Common myeloid progenitor, CD34-positive (primary cell): ENCODE measurements around the gene FAM107A.

Experiments
- CTCF ChIA-PET: fragments of 350-600 bp; sonication (Branson Sonifier 250); formaldehyde crosslinking; loops from one replicate; lab custom pipeline; 2021; ENCODE audit warnings: antibody characterized with exemption; lab: Charles Lee
- POLR2A ChIA-PET: fragments of 350-600 bp; sonication (Branson Sonifier 250); formaldehyde crosslinking; loops from one replicate; lab custom pipeline; 2021; ENCODE audit warnings: antibody characterized with exemption; lab: Charles Lee
- DNase-seq, 3 donors: peaks; one replicate each; pipeline versions ENCODE4 v3.0.0 to v3.0.0-alpha.2; 2013
- H3K27ac ChIP-seq, 2 experiments: 1 replicate in 1 of 2; 2 replicates in 1 of 2; pipeline ENCODE4 v1.7.0; 2013; ENCODE audit warnings: inconsistent platforms in 2 of 2, low read length in 2 of 2, mild to moderate bottlenecking in 2 of 2, low read depth in 1 of 2, moderate library complexity in 1 of 2; ENCODE audit not compliant: severe bottlenecking in 2 of 2, insufficient read depth in 1 of 2, poor library complexity in 1 of 2
- H3K27me3 ChIP-seq, 5 experiments: replicated peaks in 2 of 5; 1 replicate in 3 of 5; 2 replicates in 2 of 5; pipeline versions ENCODE4 v1.6.1 to v1.7.0; 2013; ENCODE audit warnings: low read length in 4 of 5, mild to moderate bottlenecking in 2 of 5, moderate library complexity in 2 of 5, inconsistent platforms in 1 of 5; ENCODE audit not compliant: insufficient read depth in 5 of 5, control insufficient read depth in 4 of 5
- H3K36me3 ChIP-seq, 4 experiments: 1 replicate in 2 of 4; 2 replicates in 2 of 4; pipeline versions ENCODE4 v1.6.1 to v1.7.0; 2013; ENCODE audit warnings: low read length in 3 of 4, control low read depth in 1 of 4, mild to moderate bottlenecking in 1 of 4; ENCODE audit not compliant: control insufficient read depth in 4 of 4, insufficient read depth in 4 of 4
- H3K4me1 ChIP-seq, 4 experiments: 1 replicate in 3 of 4; 2 replicates in 1 of 4; pipeline versions ENCODE4 v1.6.1 to v1.7.1; 2013; ENCODE audit warnings: low read length in 3 of 4, mild to moderate bottlenecking in 3 of 4, control low read depth in 1 of 4, inconsistent platforms in 1 of 4, moderate library complexity in 1 of 4; ENCODE audit not compliant: control insufficient read depth in 4 of 4, insufficient read depth in 4 of 4; ENCODE audit errors: control extremely low read depth in 1 of 4
- H3K4me3 ChIP-seq, 7 experiments: 1 replicate in 4 of 7; 2 replicates in 3 of 7; pipeline versions ENCODE4 v1.5.1 to v1.7.0; 2013; ENCODE audit warnings: mild to moderate bottlenecking in 7 of 7, low read length in 6 of 7, moderate library complexity in 6 of 7, inconsistent platforms in 2 of 7, low read depth in 2 of 7, control low read depth in 1 of 7; ENCODE audit not compliant: insufficient read depth in 4 of 7, control insufficient read depth in 1 of 7; ENCODE audit errors: extremely low read depth in 1 of 7
- H3K9me3 ChIP-seq, 5 experiments: 1 replicate in 4 of 5; 2 replicates in 1 of 5; pipeline versions ENCODE4 v1.6.1 to v1.7.1; 2013; ENCODE audit warnings: low read length in 4 of 5, mild to moderate bottlenecking in 2 of 5, inconsistent platforms in 1 of 5, low read depth in 1 of 5, moderate library complexity in 1 of 5; ENCODE audit not compliant: control insufficient read depth in 4 of 5, insufficient read depth in 2 of 5; ENCODE audit errors: control extremely low read depth in 1 of 5
- WGBS: methylation state at CpG from one replicate; pipeline ENCODE4 v1.1.5; 2013; ENCODE audit not compliant: insufficient coverage; 5-methylcytosine and 5-hydroxymethylcytosine counted together

The FAM107A gene

GRCh38 chr3:58526515-58526957 lies 50.7 kb downstream of the FAM107A start:
- POLR2A ChIA-PET: no interaction called here
- Histone ChIP-seq H3K4me1 (peaks cover 0 to 18% (median 16%) of the 10 kb centered on the region in 4 experiments), H3K4me3 (no peak overlapping the region), H3K27ac (no peak overlapping the region), H3K36me3 (peaks cover 0 to 19% (median 5%) of the 10 kb centered on the region in 4 experiments), H3K9me3 (no peaks in the 10 kb centered on the region), H3K27me3 (no peaks in the 10 kb centered on the region)
- CTCF ChIA-PET: interaction anchor here (0.7 to 1.5 kb wide), 3 partner anchors 9 to 14 kb away, joined by 3 read pairs; no protein-coding TSS in a partner anchor
- DNase-seq: peak in 2 of 3 donors; percentile 43 to 52
- 92% methylated on average over 7 of the region's 7 CpGs for WGBS

GRCh38 chr3:58524326-58524888 lies 52.8 kb downstream of the FAM107A start:
- POLR2A ChIA-PET: no interaction called here

GRCh38 chr3:58522759-58523425 lies 54.3 kb downstream of the FAM107A start:
- no peak overlapping the region for H3K27ac ChIP-seq
- DNase-seq: peak in 1 of 3 donors; percentile 27
- H3K4me1 ChIP-seq: peaks cover 0 to 11% (median under 1%) of the 10 kb centered on the region in 4 experiments
- CTCF ChIA-PET: interaction anchor here (1.4 to 4.4 kb wide), 2 partner anchors 9 kb away, joined by 5 to 24 read pairs; no protein-coding TSS in a partner anchor
- no peaks in the 10 kb centered on the region for H3K9me3 ChIP-seq
- no peak overlapping the region for H3K4me3 ChIP-seq
- H3K36me3 ChIP-seq: peaks cover 0 to 19% (median 4%) of the 10 kb centered on the region in 4 experiments
- no peaks in the 10 kb centered on the region for H3K27me3 ChIP-seq
- POLR2A ChIA-PET: no interaction called here
- 93% methylated on average over 3 of the region's 5 CpGs for WGBS

More at GRCh38 chr3:58524326-58524888, 52.8 kb downstream of the FAM107A start:
- DNase-seq: no peak
- no peak overlapping the region for H3K27ac ChIP-seq
- H3K4me3 ChIP-seq: no peak overlapping the region
- peaks cover 0 to 19% (median 4%) of the 10 kb centered on the region in 4 experiments for H3K36me3 ChIP-seq
- H3K27me3 ChIP-seq: no peaks in the 10 kb centered on the region
- 100% methylated on average over 8 of the region's 11 CpGs for WGBS
- peaks cover 0 to 19% (median 14%) of the 10 kb centered on the region in 4 experiments for H3K4me1 ChIP-seq
- H3K9me3 ChIP-seq: no peaks in the 10 kb centered on the region
- CTCF ChIA-PET: interaction anchor here (1.0 to 1.9 kb wide), 5 partner anchors 10 to 218 kb away, joined by 3 to 9 read pairs (median 6); partner anchors contain the start of genes HTD2, KCTD6 and RPP14

GRCh38 chr3:58521917-58522631 lies 55.1 kb downstream of the FAM107A start:
- Histone ChIP-seq H3K4me3 (no peak overlapping the region), H3K4me1 (peaks cover 0 to 11% (median 0%) of the 10 kb centered on the region in 4 experiments), H3K9me3 (no peaks in the 10 kb centered on the region), H3K36me3 (peaks cover 0 to 22% (median 4%) of the 10 kb centered on the region in 4 experiments), H3K27ac (no peak overlapping the region), H3K27me3 (no peaks in the 10 kb centered on the region)
- no peak for DNase-seq
- CTCF ChIA-PET: interaction anchor here (1.4 to 4.4 kb wide), 2 partner anchors 9 kb away, joined by 5 to 24 read pairs; no protein-coding TSS in a partner anchor
- POLR2A ChIA-PET: no interaction called here
- 98% methylated on average over 9 of the region's 10 CpGs for WGBS

GRCh38 chr3:58521336-58521670 lies 55.9 kb downstream of the FAM107A start:
- peaks cover 0 to 27% (median 2%) of the 10 kb centered on the region in 4 experiments for H3K36me3 ChIP-seq
- H3K9me3 ChIP-seq: no peaks in the 10 kb centered on the region
- no peak overlapping the region for H3K4me3 ChIP-seq
- DNase-seq: no peak
- H3K27me3 ChIP-seq: no peaks in the 10 kb centered on the region
- no peak overlapping the region for H3K27ac ChIP-seq
- CTCF ChIA-PET: interaction anchor here (1.4 to 4.4 kb wide), 3 partner anchors 8 to 10 kb away, joined by 4 to 24 read pairs (median 5); no protein-coding TSS in a partner anchor
- POLR2A ChIA-PET: no interaction called here
- peaks cover 0 to 7% (median 0%) of the 10 kb centered on the region in 4 experiments for H3K4me1 ChIP-seq
- 98% methylated on average over 3 of the region's 3 CpGs for WGBS

- no peak overlapping the region for H3K4me3 ChIP-seq
- WGBS: 90% methylated on average over 5 of the region's 8 CpGs
- CTCF ChIA-PET: interaction anchor here (2.1 to 4.4 kb wide), 2 partner anchors 9 to 11 kb away, joined by 4 to 24 read pairs; no protein-coding TSS in a partner anchor
- H3K4me1 ChIP-seq: peaks cover 0 to 4% (median 0%) of the 10 kb centered on the region in 4 experiments
- POLR2A ChIA-PET: no interaction called here
- H3K27me3 ChIP-seq: no peaks in the 10 kb centered on the region
- DNase-seq: peak in 2 of 3 donors; percentile 15 to 17
- H3K27ac ChIP-seq: no peak overlapping the region
- peaks cover 0 to 29% (median 2%) of the 10 kb centered on the region in 4 experiments for H3K36me3 ChIP-seq
- H3K9me3 ChIP-seq: no peaks in the 10 kb centered on the region
Observed at GRCh38 chr3:58520403-58521335, 56.5 kb downstream of the FAM107A start.
